GM19395 (cell line): Measurements from ENCODE around the gene PEX14.
"Not testable (repeated sequence)": the region's sequence is repeated elsewhere in the genome, so short reads cannot be mapped to it uniquely, and the experiment has no call there.

Source experiments
- ATAC-seq: cut with Tn5 transposase; IDR thresholded peaks from one replicate; pipeline ENCODE4 v1.9.1; 2021; ENCODE audit warnings: mild to moderate bottlenecking, moderate library complexity; ENCODE audit not compliant: unreplicated experiment

Gene PEX14

DNA sequence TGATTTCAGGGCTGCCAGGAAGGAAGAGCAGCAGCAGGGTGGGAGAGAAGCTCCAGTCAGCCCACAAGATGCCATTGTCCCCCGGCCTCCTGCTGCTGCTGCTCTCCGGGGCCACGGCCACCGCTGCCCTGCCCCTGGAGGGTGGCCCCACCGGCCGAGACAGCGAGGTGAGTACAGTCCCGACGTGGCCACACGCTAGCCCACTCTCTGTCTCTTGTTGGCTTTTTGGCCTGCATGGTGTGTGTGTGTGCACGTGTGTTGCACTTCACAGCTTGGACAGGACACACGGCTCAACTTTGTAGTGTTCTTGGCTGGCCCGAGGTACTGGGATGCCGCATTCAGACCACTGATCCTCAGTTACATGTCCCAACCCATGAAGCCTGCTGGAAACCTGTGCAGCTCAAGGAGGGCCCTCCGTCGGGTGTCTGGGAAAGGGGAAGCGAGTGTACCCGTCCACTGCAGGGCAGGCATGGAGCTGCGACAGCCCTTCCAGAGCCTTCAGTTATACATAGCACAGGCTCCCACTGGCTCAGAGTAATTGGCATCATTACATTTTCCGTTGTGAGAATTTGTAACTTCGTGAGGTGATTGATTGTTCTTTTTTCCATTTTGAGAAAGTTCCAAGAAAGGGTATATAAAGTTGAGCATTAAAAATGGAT lies 24.5 kb upstream of the PEX14 start:
- ATAC-seq, result no peak

DNA sequence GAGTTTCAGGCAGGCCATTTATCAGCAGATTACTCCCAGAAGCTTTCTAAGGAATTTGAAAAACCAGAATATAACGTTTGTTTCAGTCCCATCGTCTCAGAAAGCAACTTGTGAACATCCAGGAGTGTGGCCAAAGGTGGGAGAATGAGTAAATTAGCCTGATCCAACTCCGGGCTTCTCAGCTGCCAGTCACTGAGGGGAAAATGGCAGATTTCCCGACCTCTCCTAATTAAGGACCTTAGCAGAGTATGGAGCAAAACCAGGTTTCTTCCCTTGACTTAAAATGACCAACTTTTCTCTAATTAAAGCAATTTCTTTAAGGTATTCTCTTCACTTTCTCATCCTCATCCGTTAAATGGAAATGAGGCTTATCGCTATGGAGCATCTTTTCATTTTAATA lies 23.9 kb upstream of the PEX14 start:
- ATAC-seq, result no peak

DNA sequence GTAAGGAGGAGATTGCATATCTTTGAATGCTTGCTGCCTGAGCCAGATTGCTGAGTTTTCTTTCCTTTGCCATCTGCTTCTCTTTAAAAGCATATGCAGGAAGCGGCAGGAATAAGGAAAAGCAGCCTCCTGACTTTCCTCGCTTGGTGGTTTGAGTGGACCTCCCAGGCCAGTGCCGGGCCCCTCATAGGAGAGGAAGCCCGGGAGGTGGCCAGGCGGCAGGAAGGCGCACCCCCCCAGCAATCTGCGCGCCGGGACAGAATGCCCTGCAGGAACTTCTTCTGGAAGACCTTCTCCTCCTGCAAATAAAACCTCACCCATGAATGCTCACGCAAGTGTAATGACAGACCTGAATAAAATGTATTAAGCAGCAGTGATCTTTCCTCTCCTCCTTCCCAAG lies 23.5 kb upstream of the PEX14 start:
- ATAC-seq, result no peak

DNA sequence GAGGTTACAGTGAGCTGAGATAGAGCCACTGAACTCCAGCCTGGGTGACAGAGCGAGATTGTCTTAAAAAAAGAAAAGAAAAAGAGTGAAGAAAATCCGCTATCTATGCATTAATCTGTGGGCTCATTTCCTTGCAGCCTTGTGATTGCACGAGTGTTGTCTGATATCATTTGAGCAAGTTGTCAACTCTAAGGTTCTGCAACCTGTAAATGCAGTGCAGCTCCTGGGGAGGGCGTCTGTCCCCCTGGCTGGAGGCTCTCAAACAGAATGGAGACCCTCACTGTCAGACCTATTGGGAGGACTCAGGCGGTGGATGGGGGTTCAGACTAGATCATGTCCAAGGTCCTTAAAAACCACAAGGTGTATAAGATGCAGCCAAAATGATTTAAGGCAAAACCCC lies 18.7 kb upstream of the PEX14 start:
- no peak for ATAC-seq

DNA sequence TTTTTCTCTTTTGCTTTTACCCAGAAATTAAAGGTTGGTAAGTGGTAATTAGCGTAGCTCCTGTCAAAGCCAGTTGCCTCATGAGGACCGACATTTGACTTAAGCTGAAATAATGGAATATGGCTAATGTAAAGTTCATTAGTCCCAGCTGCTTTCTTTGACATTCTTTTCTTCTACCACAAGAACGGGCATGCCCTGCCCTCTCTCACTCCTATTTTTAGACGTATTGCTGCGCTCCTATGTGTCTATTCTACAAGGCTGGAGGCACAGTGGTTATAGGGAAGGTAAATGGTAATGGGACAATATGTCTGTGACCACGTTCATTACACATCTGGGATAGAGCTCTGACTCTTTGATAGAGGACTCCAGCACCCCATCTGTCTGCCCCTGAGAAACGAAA lies 18.1 kb upstream of the PEX14 start:
- no peak for ATAC-seq

DNA sequence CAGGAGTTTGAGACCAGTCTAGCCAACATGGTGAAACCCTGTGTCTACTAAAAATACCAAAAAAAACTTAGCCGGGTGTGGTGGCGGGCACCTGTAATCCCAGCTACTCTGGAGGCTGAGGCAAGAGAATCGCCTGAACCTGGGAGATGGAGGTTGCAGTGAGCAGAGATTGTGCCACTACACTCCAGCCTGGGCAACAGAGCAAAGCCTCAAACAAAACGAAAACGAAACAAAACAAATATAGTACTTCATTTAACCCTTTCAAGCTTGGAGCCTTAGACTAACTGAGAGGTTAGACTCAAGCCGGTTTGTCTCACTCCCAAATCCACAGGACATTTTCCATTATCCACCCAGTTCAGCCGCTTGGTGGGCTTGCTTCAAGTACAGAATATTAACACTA lies 17.3 kb upstream of the PEX14 start:
- ATAC-seq, result not testable (repeated sequence)

DNA sequence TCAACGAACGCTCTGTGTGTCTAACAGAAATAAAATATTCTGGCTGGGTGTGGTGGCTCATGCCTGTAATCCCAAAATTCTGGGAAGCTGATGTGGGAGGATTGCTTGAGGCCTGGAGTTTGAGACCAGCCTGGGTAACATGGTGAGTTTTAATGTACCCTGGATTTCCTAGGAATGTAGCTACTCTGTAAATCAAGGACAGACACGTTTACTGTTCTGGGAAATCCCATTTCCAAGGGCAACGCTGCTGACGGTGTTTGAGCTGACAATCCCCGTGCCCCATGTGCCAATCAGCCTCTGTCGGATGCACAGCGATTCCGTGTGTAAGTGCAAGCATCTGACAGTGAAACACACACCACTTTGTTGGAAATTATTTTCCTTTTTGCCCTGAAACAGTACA lies 16.9 kb upstream of the PEX14 start:
- ATAC-seq, result no peak

DNA sequence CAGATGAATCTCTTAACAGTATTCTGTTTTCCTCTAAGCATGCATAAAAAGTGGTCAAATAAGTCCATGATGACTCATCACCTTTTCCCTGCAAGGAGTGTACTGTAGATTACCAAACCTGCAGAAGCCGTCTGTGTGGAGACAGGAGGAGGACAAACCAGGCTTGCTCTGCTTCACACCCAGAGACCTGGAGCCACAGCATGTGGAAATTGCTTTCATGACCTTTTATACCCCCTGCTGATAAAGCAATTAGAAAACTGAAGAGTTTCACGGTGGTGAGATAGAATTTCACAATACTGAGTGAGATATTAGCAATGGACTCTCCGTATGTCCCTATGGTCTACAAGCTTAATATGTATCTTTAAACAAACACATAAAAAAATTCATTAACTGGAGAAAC lies 15.6 kb upstream of the PEX14 start:
- no peak for ATAC-seq

DNA sequence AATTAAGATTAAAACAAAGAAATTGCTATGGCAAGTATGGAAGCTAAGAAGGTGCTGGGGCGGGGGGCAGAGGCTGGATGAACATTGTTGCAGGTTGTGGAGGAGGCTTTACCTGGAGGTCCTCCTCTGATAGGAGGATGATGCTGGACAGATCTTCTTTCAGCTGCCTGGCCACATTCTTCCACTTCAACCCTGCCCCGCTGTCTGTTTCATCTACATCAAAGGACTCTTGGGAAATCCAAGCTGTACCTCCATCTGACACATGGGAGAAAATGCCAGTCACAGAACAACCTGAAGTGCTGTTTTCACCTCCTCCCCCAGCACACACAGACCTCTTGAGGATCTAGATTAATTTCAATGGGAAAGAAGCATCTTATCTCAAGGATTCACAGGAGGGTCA lies 7.7 kb upstream of the PEX14 start:
- ATAC-seq, result no peak

DNA sequence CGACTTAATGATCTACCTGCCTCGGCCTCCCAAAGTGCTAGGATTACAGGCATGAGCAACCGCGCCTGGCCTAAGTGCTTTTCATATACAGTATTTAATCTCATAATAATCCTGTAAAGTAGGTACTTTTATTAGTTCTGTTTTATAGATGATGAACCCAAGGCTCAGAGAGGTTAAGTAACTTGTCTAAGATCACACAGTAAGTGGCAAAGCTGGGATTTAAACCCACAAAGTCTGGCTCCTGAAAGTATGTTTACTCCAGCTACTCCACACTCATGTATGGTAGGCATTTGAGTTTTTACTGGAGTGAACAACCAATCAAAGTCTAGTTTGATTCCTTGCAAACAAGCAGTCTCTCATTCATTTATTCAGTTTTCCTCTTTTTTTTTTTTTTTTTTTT lies 4.7 kb upstream of the PEX14 start:
- ATAC-seq, result no peak

DNA sequence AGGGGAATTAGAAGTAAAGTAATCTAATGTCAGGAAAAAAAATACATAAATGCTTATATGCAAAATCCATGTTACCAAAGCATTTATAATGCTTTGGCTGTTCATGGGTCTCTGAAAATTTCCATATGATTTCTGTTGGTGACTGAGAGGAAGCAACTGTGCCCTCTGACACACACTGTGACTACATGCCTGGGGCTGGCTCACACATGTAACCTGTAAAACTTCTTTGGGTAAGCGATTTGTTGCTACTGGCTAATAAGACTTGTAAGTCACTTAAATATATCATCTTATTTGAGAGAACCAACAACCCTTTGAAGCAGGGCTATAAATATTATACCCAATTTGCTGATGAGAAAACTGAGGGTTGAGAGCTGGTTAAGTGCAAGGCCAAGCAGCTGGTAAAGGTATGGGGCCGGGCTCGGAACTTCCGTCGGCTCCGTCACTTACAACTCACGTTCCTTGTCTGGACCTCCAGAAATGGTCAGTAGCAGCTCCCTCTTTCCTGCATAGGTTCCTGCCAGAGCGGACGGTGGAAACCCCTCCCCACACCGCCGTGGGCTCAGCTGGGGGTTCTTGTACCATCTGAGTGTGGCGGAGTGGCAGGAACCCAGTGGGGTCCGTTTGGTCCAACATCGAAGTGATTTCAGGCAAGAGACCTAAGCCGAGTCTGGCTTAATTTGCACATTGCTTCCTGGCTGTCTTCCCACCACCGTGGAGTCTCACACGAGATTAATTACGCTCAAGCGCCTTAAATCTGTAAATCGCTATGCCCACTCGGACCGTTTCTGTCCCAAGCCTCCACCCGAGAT lies 3.1 kb upstream of the PEX14 start:
- no peak for ATAC-seq

DNA sequence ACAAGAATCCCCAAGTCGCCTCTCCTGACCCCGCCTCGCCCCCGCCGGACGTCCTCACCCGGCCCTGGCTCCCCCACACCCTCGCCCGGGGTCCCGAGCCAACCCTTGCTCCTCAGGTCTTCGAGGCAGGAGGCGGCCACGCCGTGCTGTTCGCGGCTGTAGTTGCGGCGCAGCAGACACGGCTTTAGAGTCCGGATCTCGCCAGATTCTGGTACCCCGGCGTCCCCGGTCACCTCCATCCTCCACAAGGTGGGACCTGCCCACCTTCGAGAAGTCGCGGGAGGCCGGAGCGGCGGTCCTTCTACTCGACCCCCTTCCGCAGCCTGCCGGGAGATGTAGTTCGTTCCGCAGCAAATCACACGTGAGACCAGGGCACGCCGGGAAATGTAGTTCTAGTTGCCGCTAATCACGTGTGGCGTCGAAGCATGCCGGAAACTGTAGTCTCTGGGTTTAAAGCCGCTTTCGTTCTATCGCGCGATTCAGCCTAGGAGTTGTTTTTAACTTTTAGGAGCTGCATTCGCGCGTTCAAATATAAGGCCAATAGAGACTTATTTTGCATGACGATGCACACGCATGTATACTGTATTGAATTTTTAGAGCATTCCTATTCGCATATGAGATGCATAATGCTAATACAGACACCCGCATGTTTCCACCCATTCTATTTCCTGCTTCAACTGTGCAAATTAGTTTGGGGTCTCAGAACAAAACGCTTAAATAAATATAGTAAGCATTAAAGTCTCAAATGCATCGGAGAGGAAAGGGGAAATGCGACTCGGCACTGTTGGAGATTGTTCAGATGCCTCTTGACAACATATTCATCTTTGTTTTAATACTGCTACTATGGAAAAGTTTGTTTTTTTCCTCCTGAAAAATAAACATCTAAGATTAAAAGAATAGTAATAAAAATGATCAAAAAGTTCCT lies 2.3 kb upstream of the PEX14 start, which contains the start of gene DFFA:
Gene DFFA (minus strand): TSS at position 310 of the 925 bp plus-strand sequence. CDS start 71 bp downstream, at position 239.
- ATAC-seq, result peak; percentile 81

DNA sequence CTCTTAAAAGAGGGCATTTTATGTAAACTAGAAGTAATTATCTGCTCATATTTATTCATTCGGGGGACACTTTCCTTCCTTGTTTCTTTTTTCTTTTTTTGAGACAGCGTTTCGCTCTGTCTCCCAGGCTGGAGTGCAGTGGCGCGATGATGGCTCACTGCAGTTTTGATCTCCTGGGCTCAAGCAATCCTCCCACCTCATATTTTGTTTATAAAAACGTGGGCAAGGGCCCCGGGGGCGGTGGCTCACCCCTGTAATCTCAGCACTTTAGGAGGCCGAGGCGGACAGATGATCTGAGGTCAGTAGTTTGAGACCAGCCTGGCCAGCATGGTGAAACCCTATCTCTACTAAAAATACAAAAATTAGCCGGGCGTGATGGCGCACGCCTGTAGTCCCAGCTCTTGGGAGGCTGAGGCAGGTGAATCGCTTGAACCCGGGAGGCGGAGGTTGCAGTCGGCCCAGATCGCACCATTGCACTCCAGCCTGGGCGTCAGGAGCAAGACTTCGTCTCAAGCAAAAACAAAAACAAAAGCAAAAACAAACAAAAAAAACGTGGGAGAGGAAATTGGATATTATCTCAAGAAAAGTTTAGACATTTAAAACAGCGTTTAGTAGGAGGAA lies 1.5 kb upstream of the PEX14 start:
- no peak for ATAC-seq

DNA sequence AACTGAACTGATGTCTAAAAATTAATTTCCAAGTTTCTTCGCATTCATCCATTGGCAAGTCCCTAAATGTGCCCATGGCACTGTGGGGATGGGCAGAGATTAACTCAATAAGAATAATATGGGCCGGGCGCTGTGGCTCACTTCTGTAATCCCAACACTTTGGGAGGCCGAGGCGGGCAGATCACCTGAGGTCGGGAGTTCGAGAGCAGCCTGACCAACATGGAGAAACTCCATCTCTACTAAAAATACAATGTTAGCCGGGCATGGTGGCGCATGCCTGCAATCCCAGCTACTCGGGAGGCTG lies 489 bp upstream of the PEX14 start:
- ATAC-seq, result not testable (repeated sequence)

DNA sequence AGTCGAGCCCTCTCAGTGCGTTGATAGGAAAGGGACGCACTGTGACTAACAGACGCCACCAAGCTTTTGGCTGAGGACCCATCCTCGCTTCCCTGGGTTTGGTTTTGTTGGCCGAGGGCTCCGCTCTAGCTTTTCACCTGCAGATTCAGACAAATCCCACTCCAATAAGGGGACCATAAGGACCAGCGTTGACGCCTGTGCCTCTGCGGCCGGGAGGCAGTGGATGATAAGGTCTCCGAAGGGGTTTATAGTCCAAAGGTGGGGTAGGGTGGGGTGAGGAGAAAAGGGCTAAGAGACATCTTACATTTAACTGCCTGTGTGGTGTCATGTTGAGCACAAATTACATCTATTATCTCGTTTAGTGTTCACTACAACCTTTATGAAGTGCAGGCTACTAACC lies 760 bp downstream of the PEX14 start:
- no peak for ATAC-seq

DNA sequence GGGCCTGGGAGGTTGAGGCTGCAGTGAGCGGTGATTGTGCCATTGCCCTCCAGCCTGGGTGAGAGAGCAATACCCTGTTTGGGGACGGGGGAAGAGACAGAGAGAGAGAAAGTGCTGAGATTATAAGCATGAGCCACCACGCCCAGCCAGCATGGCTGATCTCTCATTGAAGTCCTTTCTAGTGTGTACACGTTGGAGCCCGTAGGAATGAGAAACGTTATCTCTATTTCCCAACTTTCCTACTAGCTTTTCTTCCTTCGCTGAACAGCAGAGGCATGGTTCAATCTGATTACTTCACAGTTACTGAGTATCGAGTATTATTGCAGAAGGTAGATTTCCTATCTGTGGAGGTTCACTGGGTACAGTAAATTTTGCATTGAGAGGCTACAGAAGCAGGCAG lies 4.5 kb downstream of the PEX14 start:
- no peak for ATAC-seq

DNA sequence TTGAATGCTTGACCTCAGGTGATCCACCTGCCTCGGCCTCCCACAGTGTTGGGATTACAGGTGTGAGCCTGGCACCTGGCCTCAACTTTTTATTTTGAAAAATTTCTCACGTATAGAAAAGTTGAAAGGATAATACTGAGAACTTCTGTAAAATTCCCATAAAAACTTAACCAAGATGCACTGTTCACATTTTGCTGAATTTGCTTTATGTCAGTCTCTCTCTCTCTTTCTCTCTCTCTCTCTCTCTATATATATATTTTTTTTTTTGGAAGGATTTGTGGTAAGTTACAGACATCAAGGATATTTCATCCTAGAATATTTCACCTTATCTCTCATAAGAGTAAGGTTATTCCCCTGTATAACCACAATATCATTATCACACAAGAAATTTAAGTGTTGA lies 5.9 kb downstream of the PEX14 start:
- no peak for ATAC-seq

DNA sequence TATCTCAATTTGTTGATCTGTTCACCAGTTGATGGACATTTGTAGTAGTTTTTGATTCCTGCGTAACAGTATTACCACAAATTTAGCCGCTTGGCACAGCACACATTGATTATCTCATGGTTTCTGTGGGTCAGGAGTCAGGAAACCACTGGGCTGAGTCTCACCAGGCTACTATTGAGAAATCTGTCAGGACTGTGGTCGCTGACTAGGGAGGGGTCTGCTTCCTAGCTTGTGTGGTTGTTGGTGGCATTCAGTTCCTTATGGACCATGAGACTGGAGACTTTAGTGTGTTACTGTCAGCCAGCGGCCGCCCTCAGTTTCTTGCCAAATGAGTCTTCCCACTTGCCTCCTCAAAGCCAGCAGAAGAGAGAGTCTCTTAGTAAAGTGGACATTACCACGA lies 9.8 kb downstream of the PEX14 start:
- no peak for ATAC-seq

DNA sequence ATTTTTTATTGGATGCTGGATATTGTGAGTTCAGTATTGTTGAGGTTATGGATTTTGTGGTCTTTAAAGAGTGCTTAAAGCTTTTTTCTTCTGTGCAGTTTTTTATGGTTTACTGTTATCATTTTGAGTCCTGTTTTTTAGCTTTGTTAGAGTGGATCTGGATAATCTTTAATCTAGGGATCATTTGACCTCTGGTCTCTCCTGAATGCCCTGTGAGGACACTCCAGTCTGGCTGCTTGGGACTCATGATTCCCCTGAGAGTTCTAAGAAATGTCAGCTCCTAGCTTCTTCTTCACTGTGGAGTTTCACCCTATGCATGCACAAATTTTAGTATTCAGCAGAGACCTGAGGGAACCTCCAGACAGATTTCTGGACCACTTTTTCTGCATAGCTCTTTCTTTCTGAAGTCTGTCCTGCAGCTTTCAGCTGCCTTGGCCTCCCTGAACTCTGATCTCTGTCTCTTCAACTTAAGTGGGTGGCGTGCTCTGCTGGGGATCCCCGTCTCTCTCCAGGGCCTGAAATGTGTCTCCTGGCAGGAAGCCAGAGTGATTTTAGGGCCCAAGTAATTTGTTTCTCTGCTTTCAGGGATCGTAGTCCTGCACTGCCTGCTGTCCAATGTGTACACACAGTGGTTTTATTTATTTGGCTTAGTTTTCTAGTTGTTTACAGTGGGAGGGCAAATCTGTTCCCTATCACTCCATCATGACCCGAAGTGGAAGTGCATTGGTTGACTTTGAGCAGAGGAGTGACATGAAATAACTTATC lies 14.7 kb downstream of the PEX14 start:
- ATAC-seq, result no peak

DNA sequence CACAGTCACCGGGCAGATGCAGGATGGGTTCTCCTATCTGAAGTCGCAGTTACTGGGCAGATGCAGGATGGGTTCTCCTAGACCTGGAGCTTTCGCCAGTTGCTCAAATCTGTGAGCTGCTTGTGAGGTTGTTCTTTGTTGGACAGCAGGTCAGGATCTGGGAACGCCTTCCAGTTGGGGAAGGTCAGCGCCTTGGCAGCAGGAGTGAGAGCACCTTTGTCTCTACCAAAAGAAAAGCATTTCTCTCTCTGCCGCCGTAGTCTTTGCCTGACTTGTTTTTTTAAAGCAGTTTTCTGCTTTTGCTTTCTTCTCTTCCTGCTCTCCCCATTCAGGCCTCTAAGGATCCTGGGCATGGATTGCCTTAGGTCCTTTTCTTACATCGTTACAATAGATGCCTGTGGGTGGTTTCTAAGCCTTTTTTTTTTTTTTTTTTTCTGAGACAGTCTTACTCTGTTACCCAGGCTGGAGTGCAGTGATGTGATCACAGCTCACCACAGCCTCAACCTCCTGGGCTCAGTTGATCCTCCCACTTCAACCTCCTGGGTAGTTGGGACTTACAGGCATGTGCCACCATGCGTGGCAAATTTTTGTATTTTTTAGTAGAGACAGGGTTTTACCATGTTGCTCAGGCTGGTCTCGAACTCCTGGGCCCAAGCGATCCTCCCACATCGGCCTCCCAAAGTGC lies 15.7 kb downstream of the PEX14 start:
- ATAC-seq, result no peak
